Germinal center (tissue), 1 donor: ENCODE data around the gene LONP2.
"Not testable (repeated sequence)": the region's sequence is repeated elsewhere in the genome, so short reads cannot be mapped to it uniquely, and the experiment has no call there.

Experiments used
- DNase-seq: peaks from one replicate; pipeline ENCODE4 v3.0.0; 2012; ENCODE audit warnings: mixed read lengths, low spot score

Gene LONP2

DNA sequence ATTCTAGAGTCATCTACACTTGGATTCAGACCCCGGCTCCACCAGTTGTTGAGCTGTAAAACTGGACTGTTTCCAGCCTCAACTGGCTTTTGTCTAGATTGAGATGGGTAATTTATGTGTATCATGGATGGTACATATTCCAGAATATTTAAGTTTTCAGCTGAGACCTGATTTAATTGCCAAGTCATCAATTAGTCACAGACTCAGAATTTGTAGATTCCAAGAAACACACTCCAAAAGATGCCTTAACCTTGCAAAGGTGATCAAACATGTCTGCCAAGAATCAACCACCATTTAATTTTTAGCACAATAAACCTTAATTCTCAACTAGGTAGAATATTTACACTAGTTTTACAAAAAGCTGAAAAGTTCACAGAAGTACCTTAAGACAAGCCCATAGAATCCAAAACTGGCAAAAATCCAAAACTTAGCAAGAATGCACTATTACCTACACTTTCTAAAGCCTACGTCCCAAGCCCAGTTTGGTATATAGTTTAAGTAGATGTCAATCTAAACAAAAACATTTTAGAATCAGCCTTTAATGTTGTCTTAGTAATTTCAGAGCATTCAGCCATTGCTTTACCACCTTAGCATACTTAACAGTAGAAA, 123.4 kb downstream of the LONP2 start:
- DNase-seq = no peak

DNA sequence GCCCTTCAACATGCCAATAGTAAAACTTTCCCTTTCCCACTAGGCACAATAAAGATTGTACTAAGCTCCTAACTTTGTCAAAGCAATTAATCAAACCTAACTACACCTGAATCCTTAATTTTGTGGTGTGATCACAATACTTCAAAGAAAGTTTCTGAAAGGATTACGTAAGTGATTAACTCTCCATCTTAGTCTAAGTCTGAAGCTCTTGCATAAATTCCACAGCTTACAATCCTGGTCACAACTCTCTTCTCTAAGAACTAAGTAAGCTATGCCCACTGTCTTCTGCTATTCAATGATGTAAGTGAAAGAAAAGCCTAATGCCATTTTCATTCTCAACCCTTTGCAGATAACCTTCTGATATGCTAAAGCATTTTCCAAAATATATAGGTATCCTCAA, 125.7 kb downstream of the LONP2 start:
- DNase-seq = no peak

DNA sequence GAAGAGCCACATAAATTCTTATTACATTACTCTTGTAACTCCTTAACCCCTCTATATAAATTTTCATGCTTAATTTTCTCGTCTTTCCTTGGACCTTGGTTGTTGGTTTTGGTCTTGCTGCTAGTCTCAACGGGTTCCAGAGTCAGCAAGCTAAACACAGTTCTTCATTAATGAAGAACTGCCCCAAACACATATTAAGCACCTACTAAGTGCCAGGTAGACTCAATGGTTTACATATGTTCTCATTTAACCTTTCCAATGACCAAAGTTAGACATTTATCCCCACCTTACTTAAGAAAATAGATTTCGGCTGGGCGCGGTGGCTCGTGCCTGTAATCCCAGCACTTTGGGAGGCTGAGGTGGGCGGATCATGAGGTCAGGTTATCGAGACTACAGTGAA, 126.1 kb downstream of the LONP2 start:
- no peak for DNase-seq

- not testable (repeated sequence) for DNase-seq
Observed at GRCh38 chr16:48370668-48371392, 126.7 kb downstream of the LONP2 start.

DNA sequence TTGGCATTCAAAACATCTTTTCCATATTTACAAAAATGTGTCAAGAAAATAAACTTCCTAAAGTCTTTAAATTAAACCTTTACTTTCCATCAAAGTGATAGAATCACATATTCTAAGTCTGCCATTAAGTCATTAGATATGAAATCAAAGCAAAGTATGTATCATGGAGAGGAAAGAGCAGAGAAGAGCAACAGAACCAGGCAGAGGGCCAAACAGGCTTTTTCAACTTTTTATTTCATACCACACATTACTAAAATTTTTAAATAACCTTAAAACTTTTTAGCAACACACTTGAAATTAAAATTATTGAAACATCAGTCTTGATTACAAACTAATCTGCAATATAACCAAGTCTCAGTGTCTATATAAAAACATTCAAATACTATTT, 127.3 kb downstream of the LONP2 start:
- DNase-seq = no peak

- no peak for DNase-seq
Observed at GRCh38 chr16:48372744-48373143, 128.6 kb downstream of the LONP2 start.

GRCh38 chr16:48373258-48374029, 129.3 kb downstream of the LONP2 start:
- DNase-seq = no peak

GRCh38 chr16:48374255-48374654, 130.2 kb downstream of the LONP2 start:
- DNase-seq = no peak

- DNase-seq = not testable (repeated sequence)
Observed at GRCh38 chr16:48377301-48377700, 133.2 kb downstream of the LONP2 start.

DNA sequence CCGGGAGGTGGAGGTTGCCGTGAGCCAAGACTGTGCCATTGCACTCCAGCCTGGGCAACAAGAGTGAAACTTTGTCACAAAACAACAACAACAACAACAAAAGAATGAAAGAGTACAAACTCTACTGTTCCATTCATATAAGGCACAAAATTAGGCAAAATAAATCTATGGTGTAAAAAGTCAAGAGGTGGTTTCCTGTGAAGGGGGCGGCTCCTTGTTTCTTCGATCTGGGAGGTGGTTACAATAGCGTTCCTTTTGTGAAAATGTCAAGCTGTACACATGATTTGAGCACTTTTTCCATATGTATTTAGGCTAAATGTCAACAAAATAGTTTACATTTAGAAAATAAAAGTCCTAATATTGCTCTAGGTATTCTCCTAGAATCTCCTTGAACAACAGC, 134.2 kb downstream of the LONP2 start:
- DNase-seq = no peak

DNA sequence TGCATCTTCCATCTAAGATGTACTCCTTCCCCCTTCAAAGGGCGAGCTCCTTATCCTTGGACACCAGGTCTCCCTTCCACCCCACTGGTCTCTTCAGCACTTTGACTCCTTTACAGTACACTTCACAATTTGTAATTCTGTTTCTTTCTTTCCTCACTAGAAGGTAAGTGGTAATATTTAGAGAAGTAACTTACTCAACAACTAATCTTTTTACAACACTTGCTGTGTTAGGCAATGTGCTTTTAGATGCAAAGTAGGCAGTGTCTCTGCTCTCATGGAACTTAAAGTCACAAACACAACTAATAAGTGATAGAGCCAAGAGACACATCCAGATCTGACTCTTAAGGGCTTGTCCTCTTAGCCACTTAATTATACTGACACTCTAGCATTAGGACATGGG, 134.7 kb downstream of the LONP2 start:
- no peak for DNase-seq

- DNase-seq = no peak
Observed at GRCh38 chr16:48381201-48381600, 137.1 kb downstream of the LONP2 start.

GRCh38 chr16:48382131-48382530, 138.0 kb downstream of the LONP2 start:
- no peak for DNase-seq

- no peak for DNase-seq
Observed at GRCh38 chr16:48383009-48383876, 139.1 kb downstream of the LONP2 start.

GRCh38 chr16:48383877-48384519, 139.9 kb downstream of the LONP2 start:
- peak; percentile 9 for DNase-seq

DNA sequence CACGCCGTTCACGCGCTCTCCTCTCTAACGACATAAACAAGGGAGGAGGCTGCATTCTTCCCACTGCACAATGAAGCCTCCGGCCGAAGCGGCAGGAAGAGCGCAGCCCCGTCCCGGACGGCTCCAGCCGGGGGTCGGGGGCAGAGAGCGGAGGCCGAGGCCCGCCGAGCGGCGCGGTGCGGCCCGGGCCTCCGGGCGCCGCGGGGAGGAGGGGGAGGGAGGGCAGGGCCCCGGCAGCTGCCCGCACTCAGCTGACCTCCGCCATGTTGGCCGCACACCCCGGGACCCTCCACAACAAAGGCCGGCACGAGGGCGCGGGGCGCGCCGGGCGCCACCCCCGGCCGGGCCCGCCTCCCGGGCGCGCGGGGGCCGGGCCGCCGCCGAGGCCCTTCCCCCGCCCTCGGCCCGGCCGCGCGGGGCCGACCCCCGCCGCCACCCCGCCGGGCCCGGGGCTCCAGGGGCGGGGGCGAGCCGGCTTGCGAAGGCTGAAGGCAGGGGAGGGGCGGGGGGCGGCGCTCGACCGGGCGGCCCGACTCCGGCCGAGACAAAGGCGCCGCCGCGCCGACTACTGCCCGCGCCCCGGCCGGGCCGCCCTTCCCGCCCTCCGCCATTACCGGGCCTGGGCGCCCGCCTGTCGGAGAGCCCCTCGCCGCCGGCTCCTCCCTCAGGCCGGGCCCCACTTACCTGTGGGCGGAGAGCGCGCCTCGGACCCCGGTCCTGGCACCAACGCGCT, 140.6 kb downstream of the LONP2 start:
- DNase-seq = peak; percentile 63

GRCh38 chr16:48385253-48386150, 141.4 kb downstream of the LONP2 start, which contains the start of gene SIAH1:
Gene SIAH1 (minus strand): TSS chr16:48385413. CDS start chr16:48362428, 22,985 bp downstream.
- peak; percentile 96 for DNase-seq

DNA sequence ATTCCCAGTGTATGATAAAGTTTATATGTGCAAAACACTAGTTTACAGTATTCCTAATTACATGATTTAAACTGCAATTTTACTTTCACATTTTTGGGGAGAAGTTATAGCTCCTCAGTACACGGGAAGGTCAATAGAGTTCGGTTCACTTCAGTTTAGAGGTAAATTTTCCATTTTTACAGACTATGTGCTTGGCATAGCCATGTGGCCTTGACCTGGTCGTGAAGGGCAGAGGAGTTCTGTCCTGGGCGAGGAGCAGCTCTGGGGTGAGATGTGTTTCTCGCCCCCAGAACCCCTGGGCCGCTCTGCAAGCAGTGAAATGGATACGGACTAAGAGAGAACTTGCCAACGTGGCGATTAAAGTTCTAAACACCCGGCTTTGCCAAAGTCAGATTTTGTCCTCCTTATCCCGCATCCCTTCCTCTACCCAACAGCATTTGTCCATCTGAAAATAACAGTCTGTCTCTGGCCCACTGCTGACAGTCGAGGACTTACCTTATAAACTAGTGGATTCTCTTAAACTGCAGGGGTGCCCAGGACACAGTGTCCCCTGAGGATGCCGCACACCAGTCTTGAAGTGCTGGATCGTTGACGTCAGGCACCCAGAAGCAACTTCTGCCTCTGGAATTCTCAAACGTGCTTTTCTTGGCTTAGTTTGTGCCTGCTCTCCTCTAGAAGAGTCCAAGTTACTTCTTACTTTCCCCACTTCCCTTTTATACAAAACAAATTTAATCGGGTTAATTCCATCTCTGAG, 142.6 kb downstream of the LONP2 start:
- DNase-seq = no peak

DNA sequence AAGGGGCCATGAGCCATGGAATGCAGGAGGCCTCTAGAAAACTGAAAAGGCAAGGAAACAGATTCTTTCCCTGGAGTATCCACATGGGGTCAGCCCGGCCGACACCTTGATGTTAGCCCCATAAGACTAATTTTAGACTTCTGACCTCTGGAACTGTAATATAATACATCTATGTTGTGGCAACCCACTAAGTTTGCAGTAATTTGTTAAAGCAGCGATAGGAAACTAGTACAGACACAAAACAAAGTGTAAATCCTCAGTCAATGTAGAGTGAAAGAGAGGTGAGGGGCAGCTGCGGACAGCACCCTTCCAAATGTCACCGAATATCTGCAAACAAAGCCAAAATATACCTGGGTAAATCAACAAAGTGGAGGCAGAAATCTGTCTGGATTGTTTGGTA, 148.3 kb downstream of the LONP2 start:
- DNase-seq = no peak
